HG03045 (cell line): ENCODE measurements around the gene UBR7.

Source experiments
- ATAC-seq: cut with Tn5 transposase; IDR thresholded peaks from one replicate; pipeline ENCODE4 v1.9.1; 2021; ENCODE audit warnings: mild to moderate bottlenecking, moderate library complexity; ENCODE audit not compliant: unreplicated experiment

UBR7 gene

GRCh38 chr14:93246534-93246933 lies 39.5 kb downstream of the UBR7 start:
- ATAC-seq: no peak

GRCh38 chr14:93249128-93249831 lies 42.2 kb downstream of the UBR7 start:
- no peak for ATAC-seq

GRCh38 chr14:93262446-93262845 lies 55.4 kb downstream of the UBR7 start:
- ATAC-seq: no peak

- no peak for ATAC-seq
These were observed 56.4 kb downstream of the UBR7 start for GRCh38 chr14:93263416-93263815.

- no peak for ATAC-seq
These were observed 59.1 kb downstream of the UBR7 start for GRCh38 chr14:93266127-93266526.

- no peak for ATAC-seq
These were observed 60.2 kb downstream of the UBR7 start for GRCh38 chr14:93267149-93267711.

- ATAC-seq: no peak
These were observed 61.4 kb downstream of the UBR7 start for GRCh38 chr14:93268406-93268805.

- no peak for ATAC-seq
These were observed 62.4 kb downstream of the UBR7 start for GRCh38 chr14:93269341-93270068.

GRCh38 chr14:93271111-93271510 lies 64.1 kb downstream of the UBR7 start:
- ATAC-seq: no peak

GRCh38 chr14:93274055-93274806 lies 67.2 kb downstream of the UBR7 start:
- no peak for ATAC-seq

- no peak for ATAC-seq
These were observed 69.1 kb downstream of the UBR7 start for GRCh38 chr14:93276031-93276716.
